Gastroesophageal sphincter (tissue), 4 donors: ENCODE results near the gene LDHAL6B. TPM values are rescaled to one million over a fixed set of nuclear protein-coding genes. Genes with fewer than 3 reads are reported as not detected.

ENCODE experiments used
- ATAC-seq: fragments of 150-250 bp; one replicate; pipeline ENCODE4 v1.9.1; 2016; ENCODE audit warnings: mild to moderate bottlenecking, moderate library complexity
- H3K27ac ChIP-seq, 4 donors: fragments of 200-600 bp; sonication (generic) in 3 of 4; 1 replicate in 3 of 4; 2 replicates in 1 of 4; pipeline ENCODE4 v1.5.1; 2016 to 2019
- H3K27me3 ChIP-seq: fragments of 200-600 bp; sonication (generic); one replicate; pipeline ENCODE4 v1.5.1; 2019
- H3K36me3 ChIP-seq, 2 donors: fragments of 200-600 bp; sonication (generic); one replicate each; pipeline ENCODE4 v1.5.1; 2019; ENCODE audit warnings: control low read depth in 1 of 2
- H3K4me1 ChIP-seq, 3 donors: fragments of 200-600 bp; sonication (generic); 1 replicate in 2 of 3; 2 replicates in 1 of 3; pipeline ENCODE4 v1.5.1; 2016 to 2019; ENCODE audit warnings: control low read depth in 2 of 3
- H3K4me3 ChIP-seq, 2 donors: fragments of 200-600 bp; sonication (generic); one replicate each; pipeline ENCODE4 v1.5.1; 2019; ENCODE audit warnings: mild to moderate bottlenecking in 1 of 2, moderate library complexity in 1 of 2
- H3K9me3 ChIP-seq, 3 donors: fragments of 200-600 bp; sonication (generic); one replicate each; pipeline ENCODE4 v1.5.1; 2017 to 2019; ENCODE audit warnings: control low read depth in 2 of 3
- EP300 ChIP-seq: sonication (generic); formaldehyde crosslinking; IDR thresholded peaks from one replicate; pipeline ENCODE4 v1.6.1; 2017; ENCODE audit warnings: antibody characterized with exemption, mild to moderate bottlenecking
- POLR2A ChIP-seq, 2 donors: fragments of 450-650 bp; IDR thresholded peaks; one replicate each; pipeline ENCODE4 v1.6.1; 2017; ENCODE audit warnings: antibody characterized with exemption in 2 of 2, mild to moderate bottlenecking in 2 of 2, moderate library complexity in 1 of 2
- POLR2AphosphoS5 ChIP-seq: sonication (generic); formaldehyde crosslinking; IDR thresholded peaks from one replicate; pipeline ENCODE4 v1.6.1; 2017; ENCODE audit warnings: antibody characterized with exemption
- WGBS, 2 donors: methylation state at CpG; one replicate each; pipeline ENCODE4 v1.1.5; 2018; ENCODE audit warnings: low coverage in 1 of 2; 5-methylcytosine and 5-hydroxymethylcytosine counted together
- total RNA-seq, 4 donors: library from RNA; depleted of rRNA; stranded (reverse); fragments of >200 nt; gene quantifications; one replicate each; pipeline ENCODE4 v1.1.0, GENCODE V29; 2016
- TF ChIP-seq, protein P1 (sequence below), 4 experiments: fragments of 200-600 bp in 2 of 4; fragments of 450-650 bp in 2 of 4; sonication (generic) in 1 of 4; IDR thresholded peaks; one replicate each; pipeline ENCODE4 v1.5.1; 2017 to 2019; ENCODE audit warnings: antibody characterized with exemption in 4 of 4, mild to moderate bottlenecking in 2 of 4, moderate library complexity in 2 of 4

Gene LDHAL6B
- total RNA-seq, 4 donors from 2014 or later, result 0.54 TPM; not detected in 3

DNA sequence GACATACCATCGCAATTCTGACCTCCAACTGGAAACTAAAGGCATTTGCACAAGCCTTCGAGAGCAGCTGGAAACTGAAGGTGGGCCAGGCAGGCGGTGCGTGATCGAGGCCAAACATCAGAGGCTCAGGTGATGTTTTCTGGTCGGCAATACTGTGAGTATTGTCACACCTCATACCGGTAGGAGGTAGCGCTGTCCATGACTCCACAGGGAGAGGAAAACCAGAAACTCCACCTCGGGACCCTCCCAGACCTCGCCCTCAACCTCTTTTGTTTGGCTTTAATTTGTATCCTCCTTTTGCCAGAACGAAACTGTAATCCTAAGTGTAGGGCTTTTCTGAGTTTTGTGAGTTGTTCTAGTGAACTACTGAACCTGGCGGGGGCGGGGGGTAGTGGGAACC lies 43.6 kb downstream of the LDHAL6B start:
- 90 to 100% methylated on average over 1 to 9 of the region's 13 CpGs for WGBS, 2 donors
- no peak for ATAC-seq

DNA sequence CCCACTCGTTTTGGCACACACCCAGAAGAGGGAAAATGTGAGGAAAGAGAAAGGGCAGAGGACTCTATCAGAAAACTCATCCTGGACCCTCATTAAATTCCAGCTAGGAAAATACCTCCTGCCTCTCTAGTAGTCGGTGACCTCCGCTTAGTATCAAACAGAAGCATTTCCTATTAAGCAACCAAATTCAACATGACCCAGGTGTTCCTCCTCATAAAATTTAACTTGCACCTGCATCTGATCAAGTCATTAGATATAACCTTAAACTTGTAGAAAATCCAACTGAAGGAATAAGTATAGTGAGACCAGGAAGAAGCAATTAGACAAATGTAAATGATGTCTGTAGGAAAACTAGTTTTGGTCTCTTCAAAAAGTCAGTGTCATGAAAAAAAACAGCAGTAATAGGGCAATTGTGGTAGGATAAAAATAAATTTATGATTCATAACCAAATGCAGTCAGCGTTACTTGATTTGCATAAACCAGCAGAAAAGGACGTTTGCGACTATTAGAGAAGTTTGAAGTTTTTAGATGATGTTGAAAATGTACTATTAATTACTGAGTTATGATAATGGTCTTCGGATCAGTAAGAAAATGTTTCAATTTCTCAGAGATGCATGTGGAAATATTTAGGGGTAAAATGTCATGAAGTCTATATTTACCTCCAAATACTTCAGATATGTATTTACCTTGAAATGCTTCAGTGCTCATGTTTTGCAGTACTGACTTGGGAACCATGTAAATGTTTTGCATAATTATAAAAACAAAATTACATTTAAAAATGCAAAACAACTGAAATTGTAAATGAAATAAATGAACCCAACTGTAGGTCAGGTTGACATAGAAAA lies 44.6 kb downstream of the LDHAL6B start:
- Histone ChIP-seq H3K36me3 (peaks cover 0 to 29% of the 10 kb centered on the region in 2 donors), H3K9me3 (no peaks in the 10 kb centered on the region), H3K27me3 (no peaks in the 10 kb centered on the region), H3K4me1 (peaks cover 0 to 6% (median 0%) of the 10 kb centered on the region in 3 donors), H3K4me3 (no peak overlapping the region), H3K27ac (no peak overlapping the region)
- TF ChIP-seq POLR2A (IDR thresholded peaks at IDR 0.05) (no peak), POLR2AphosphoS5 (no peak), EP300 (no peak)
- TF ChIP-seq, protein P1, sequence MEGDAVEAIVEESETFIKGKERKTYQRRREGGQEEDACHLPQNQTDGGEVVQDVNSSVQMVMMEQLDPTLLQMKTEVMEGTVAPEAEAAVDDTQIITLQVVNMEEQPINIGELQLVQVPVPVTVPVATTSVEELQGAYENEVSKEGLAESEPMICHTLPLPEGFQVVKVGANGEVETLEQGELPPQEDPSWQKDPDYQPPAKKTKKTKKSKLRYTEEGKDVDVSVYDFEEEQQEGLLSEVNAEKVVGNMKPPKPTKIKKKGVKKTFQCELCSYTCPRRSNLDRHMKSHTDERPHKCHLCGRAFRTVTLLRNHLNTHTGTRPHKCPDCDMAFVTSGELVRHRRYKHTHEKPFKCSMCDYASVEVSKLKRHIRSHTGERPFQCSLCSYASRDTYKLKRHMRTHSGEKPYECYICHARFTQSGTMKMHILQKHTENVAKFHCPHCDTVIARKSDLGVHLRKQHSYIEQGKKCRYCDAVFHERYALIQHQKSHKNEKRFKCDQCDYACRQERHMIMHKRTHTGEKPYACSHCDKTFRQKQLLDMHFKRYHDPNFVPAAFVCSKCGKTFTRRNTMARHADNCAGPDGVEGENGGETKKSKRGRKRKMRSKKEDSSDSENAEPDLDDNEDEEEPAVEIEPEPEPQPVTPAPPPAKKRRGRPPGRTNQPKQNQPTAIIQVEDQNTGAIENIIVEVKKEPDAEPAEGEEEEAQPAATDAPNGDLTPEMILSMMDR (IDR thresholded peaks at IDR 0.05), result no peak
- no peak for ATAC-seq
- 58 to 68% methylated on average over 5 to 7 of the region's 7 CpGs for WGBS, 2 donors

More for the DNA sequence above, 43.6 kb downstream of the LDHAL6B start:
- TF ChIP-seq POLR2AphosphoS5, result no peak
- TF ChIP-seq, protein P1 (IDR thresholded peaks at IDR 0.05), result no peak
- TF ChIP-seq EP300, result no peak
- no peak for TF ChIP-seq POLR2A (IDR thresholded peaks at IDR 0.05)
- H3K4me1 ChIP-seq, result peaks cover 0 to 6% (median 0%) of the 10 kb centered on the region in 3 donors
- no peak overlapping the region for H3K27ac ChIP-seq
- H3K27me3 ChIP-seq, result no peaks in the 10 kb centered on the region
- no peaks in the 10 kb centered on the region for H3K9me3 ChIP-seq
- H3K4me3 ChIP-seq, result no peak overlapping the region
- H3K36me3 ChIP-seq, result peaks cover 0 to 20% of the 10 kb centered on the region in 2 donors

DNA sequence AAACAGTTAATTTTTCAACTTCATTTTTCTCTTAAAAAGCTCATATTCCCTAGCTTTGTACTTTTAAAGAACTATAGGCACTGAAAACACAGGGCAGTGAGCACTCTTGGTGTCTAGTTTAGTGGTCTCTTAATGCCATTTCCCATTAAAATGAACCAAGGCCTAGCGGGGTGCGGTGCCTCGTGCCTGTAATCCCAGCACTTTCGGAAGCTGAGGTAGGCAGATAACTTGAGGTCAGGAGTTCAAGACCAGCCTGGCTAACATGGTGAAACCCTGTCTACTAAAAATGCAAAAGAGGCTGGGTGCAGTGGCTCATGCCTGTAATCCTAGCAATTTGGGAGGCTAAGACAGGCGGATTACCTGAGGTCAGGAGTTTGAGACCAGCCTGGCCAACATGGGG lies 45.5 kb downstream of the LDHAL6B start:
- Histone ChIP-seq H3K27ac (no peak overlapping the region), H3K4me3 (no peak overlapping the region), H3K27me3 (no peaks in the 10 kb centered on the region), H3K9me3 (no peaks in the 10 kb centered on the region), H3K36me3 (peaks cover 0 to 31% of the 10 kb centered on the region in 2 donors), H3K4me1 (peaks cover 0 to 6% (median 0%) of the 10 kb centered on the region in 3 donors)
- TF ChIP-seq POLR2AphosphoS5 (no peak), POLR2A (IDR thresholded peaks at IDR 0.05) (no peak), EP300 (no peak)
- TF ChIP-seq, protein P1 (IDR thresholded peaks at IDR 0.05), result no peak
- no CpG with 5 or more reads among the region's 5 CpGs for WGBS, 2 donors
- ATAC-seq, result no peak

DNA sequence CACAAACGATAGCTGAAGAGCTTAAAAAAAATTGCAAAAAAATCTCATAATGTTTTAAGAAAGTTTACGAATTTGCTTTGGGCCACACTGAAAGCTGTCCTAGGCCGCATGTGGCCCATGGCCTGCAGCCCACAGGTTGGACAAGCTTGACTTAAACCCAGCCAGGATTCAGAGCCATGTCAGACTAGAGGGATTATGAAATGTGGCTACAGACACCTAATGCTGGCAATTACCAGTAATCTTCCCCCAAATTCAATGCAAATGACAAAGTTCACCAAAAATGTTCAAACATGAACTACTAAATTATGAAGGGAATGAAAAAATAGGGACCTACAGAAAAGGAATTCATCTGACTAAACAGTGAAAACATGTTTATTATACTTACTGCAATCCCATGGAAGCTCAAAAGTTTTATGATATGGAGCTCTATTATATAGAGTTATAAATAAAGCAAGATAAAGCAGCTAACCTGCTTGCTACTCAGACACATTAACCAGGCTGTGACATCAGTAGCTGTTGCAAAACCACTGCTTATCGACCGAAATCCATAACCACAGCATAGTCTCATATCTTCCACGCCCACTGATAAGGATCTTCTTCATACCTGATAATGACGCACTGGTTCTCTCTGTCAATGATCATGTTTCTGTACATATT lies 49.2 kb downstream of the LDHAL6B start:
- TF ChIP-seq POLR2AphosphoS5, result no peak
- TF ChIP-seq POLR2A (IDR thresholded peaks at IDR 0.05), result no peak
- TF ChIP-seq EP300, result no peak
- TF ChIP-seq, protein P1 (IDR thresholded peaks at IDR 0.05), result no peak
- Histone ChIP-seq H3K4me1 (no peaks in the 10 kb centered on the region), H3K4me3 (no peak overlapping the region), H3K27ac (no peak overlapping the region), H3K36me3 (peaks cover 0 to 34% of the 10 kb centered on the region in 2 donors), H3K9me3 (no peaks in the 10 kb centered on the region), H3K27me3 (no peaks in the 10 kb centered on the region)
- no peak for ATAC-seq
- WGBS, 2 donors, result 84 to 88% methylated on average over 7 of the region's 7 CpGs
